C4-2B (cell line): ENCODE results near the gene KYNU.

Source experiments
- ZFX ChIP-seq: fragments of 450-650 bp; IDR thresholded peaks from 2 replicates; pipeline ENCODE4 v1.6.1; 2017
- TF ChIP-seq, protein P1 (sequence below): fragments of 450-650 bp; conservative IDR thresholded peaks from 2 replicates; pipeline ENCODE4 v1.5.1; 2017; ENCODE audit warnings: mild to moderate bottlenecking

DNA sequence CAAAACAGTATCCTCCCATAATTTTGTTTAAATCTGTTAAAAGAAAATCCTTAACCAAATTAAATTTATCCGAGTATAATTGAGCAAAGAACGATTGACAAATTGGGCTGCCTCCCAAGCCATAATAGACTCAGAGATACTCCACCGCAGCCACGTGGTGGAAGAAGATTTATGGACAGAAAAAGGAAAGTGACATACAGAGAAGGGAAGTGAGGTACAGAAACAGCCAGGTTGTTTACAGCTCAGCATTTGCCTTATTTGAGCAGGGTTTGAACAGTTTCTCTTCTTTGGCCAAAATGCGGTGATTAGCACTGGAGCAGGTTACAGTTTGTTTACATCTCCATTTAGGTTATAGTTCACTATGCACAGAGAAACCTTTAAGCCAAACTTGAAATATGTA, 60.8 kb downstream of the KYNU start:
- TF ChIP-seq, protein P1, sequence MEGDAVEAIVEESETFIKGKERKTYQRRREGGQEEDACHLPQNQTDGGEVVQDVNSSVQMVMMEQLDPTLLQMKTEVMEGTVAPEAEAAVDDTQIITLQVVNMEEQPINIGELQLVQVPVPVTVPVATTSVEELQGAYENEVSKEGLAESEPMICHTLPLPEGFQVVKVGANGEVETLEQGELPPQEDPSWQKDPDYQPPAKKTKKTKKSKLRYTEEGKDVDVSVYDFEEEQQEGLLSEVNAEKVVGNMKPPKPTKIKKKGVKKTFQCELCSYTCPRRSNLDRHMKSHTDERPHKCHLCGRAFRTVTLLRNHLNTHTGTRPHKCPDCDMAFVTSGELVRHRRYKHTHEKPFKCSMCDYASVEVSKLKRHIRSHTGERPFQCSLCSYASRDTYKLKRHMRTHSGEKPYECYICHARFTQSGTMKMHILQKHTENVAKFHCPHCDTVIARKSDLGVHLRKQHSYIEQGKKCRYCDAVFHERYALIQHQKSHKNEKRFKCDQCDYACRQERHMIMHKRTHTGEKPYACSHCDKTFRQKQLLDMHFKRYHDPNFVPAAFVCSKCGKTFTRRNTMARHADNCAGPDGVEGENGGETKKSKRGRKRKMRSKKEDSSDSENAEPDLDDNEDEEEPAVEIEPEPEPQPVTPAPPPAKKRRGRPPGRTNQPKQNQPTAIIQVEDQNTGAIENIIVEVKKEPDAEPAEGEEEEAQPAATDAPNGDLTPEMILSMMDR = no peak
- TF ChIP-seq ZFX = no peak
